HG02970 (cell line): ENCODE data around the gene PRM3.

Experiments
- ATAC-seq: cut with Tn5 transposase; IDR thresholded peaks from one replicate; pipeline ENCODE4 v1.9.1; 2021; ENCODE audit warnings: mild to moderate bottlenecking, moderate library complexity, moderate number of reproducible peaks; ENCODE audit not compliant: unreplicated experiment, low FRiP score

Gene PRM3

GRCh38 chr16:11262915-11263314, 10.5 kb downstream of the PRM3 start:
- ATAC-seq = no peak

- no peak for ATAC-seq
Observed at GRCh38 chr16:11260596-11260966, 12.8 kb downstream of the PRM3 start.

- ATAC-seq = no peak
Observed at GRCh38 chr16:11259655-11260595, 13.5 kb downstream of the PRM3 start.

GRCh38 chr16:11258553-11259492, 14.6 kb downstream of the PRM3 start:
- no peak for ATAC-seq

GRCh38 chr16:11257131-11257938, 16.1 kb downstream of the PRM3 start:
- no peak for ATAC-seq

GRCh38 chr16:11256661-11257130, 16.7 kb downstream of the PRM3 start:
- ATAC-seq = no peak

- ATAC-seq = peak; percentile 47
Observed at GRCh38 chr16:11255737-11256660, 17.4 kb downstream of the PRM3 start, which contains the start of gene SOCS1. TSS of gene SOCS1 (minus strand) at chr16:11256204. CDS start at chr16:11255478, 726 bp downstream.

GRCh38 chr16:11254913-11255736, 18.3 kb downstream of the PRM3 start:
- ATAC-seq = peak; percentile 5

- no peak for ATAC-seq
Observed at GRCh38 chr16:11253995-11254912, 19.2 kb downstream of the PRM3 start.

- no peak for ATAC-seq
Observed at GRCh38 chr16:11253009-11253994, 20.1 kb downstream of the PRM3 start.

GRCh38 chr16:11252482-11252931, 20.9 kb downstream of the PRM3 start:
- ATAC-seq = no peak

- no peak for ATAC-seq
Observed at GRCh38 chr16:11251525-11252481, 21.6 kb downstream of the PRM3 start.

GRCh38 chr16:11250786-11251524, 22.5 kb downstream of the PRM3 start:
- no peak for ATAC-seq
